Cardiac septum (tissue), 1 donor: ENCODE results near the gene DNAH8. TPM values are rescaled to one million over a fixed set of nuclear protein-coding genes. Genes with fewer than 3 reads are reported as not detected.
"Not testable (repeated sequence)": the region's sequence is repeated elsewhere in the genome, so short reads cannot be mapped to it uniquely, and the experiment has no call there.

Experiments
- DNase-seq: peaks from one replicate; pipeline ENCODE4 v3.0.0-alpha.2; 2020; ENCODE audit warnings: low spot score
- intact Hi-C: fragments of 100-400 bp; cut with DNase I; formaldehyde crosslinking; loops from one replicate; pipeline ENCODE4 v1.14.0; 2022
- total RNA-seq: library from RNA; stranded (reverse); fragmentation: NEBNext Ultra II Directional; extraction: Animal tissue kit (Norgen Biotek cat#: 25700); gene quantifications from one replicate; pipeline ENCODE4 v1.2.1, GENCODE V29; 2021
- donor health status: DM: no; HTN: no; CAD: no.

Gene DNAH8
- total RNA-seq, 1 donor from 2014 or later = 0.03 TPM

- DNase-seq, intact Hi-C loops: not testable (repeated sequence)
Measured at GRCh38 chr6:38699702-38700101, 15.4 kb upstream of the DNAH8 start.

DNA sequence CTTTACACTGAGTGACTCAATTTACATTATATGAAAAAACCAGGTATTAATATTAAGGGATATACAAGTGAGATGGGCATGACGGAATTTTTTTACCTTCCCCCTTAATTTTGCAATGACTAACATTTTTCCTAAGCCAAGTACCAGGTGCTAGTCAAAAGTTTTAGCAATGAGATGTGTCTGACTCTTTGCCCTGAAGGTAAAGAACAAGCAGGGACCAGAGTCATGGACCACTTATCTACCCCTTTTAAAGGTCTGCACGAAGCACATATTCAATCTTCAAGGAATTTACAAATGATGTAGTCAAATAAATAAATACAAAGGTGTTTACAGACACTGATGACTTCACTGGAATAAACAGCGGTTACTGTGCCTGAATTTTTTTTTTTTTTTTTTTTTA is 13.6 kb upstream of the DNAH8 start:
- DNase-seq = no peak
- intact Hi-C loops = no loop called here

- peak; percentile 98 for DNase-seq
- intact Hi-C loops = loop anchor here (2.0 kb wide), 1 partner anchor 62 kb away; no protein-coding TSS in a partner anchor
Measured at GRCh38 chr6:38702558-38703397, 12.3 kb upstream of the DNAH8 start, which contains the start of gene GLO1. TSS of gene GLO1 (minus strand) at chr6:38703145. CDS start at chr6:38703054, 91 bp downstream.

- no peak for DNase-seq
- intact Hi-C loops = loop anchor here (2.0 kb wide), 1 partner anchor 63 kb away; no protein-coding TSS in a partner anchor
Measured at GRCh38 chr6:38703949-38704590, 11.0 kb upstream of the DNAH8 start.

- no peak for DNase-seq
- intact Hi-C loops = no loop called here
Measured at GRCh38 chr6:38705924-38706323, 9.2 kb upstream of the DNAH8 start.

- intact Hi-C loops = no loop called here
- no peak for DNase-seq
Measured at GRCh38 chr6:38708496-38708895, 6.6 kb upstream of the DNAH8 start.

DNA sequence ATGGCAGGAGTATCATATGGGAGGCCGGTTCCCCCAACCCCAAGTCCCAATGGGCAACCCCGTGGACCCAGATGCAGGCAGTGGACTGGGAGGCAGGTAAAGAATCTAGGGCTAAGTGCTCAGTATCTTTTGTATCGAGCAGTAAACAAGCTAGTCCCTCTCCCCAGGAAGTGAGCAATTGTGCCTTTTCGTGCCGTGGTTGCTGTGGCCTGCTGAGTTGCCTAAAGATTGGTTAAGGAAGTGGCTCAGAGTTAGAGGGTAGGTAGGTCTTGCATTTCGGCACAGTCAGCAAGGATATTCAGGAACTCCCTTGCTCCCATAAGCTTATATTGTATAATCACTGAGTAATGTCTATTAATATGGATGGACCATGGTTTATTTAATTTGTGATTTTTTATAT is 1.3 kb upstream of the DNAH8 start:
- intact Hi-C loops = no loop called here
- no peak for DNase-seq

GRCh38 chr6:38714239-38715015 is 684 bp upstream of the DNAH8 start:
- DNase-seq = no peak
- intact Hi-C loops = no loop called here

- DNase-seq = no peak
Measured at GRCh38 chr6:38716825-38717224, 1.7 kb downstream of the DNAH8 start.

GRCh38 chr6:38719358-38719757 is 4.2 kb downstream of the DNAH8 start:
- intact Hi-C loops = no loop called here
- DNase-seq = no peak

More at GRCh38 chr6:38716825-38717224, 1.7 kb downstream of the DNAH8 start:
- intact Hi-C loops = no loop called here

DNA sequence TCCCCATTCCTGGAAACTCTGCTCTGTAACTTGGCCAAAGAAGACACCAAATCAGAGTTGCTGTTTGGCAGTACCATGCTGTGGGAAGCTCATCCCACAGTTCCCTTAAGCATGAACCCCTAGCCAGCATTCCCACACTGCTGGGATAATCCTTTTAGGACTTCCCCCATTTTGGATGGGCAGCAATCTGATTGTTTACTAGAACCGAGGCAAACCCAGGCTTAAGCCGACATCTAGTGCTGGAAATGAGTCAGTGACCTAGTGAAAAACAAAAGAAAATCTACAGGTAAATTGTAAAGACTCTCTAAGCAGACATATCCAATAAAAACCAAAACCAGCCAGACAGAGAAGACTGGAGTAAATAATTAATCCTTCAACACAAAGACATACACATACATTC is 5.2 kb downstream of the DNAH8 start:
- intact Hi-C loops = no loop called here
- no peak for DNase-seq

GRCh38 chr6:38722038-38722437 is 6.9 kb downstream of the DNAH8 start:
- intact Hi-C loops = no loop called here

DNA sequence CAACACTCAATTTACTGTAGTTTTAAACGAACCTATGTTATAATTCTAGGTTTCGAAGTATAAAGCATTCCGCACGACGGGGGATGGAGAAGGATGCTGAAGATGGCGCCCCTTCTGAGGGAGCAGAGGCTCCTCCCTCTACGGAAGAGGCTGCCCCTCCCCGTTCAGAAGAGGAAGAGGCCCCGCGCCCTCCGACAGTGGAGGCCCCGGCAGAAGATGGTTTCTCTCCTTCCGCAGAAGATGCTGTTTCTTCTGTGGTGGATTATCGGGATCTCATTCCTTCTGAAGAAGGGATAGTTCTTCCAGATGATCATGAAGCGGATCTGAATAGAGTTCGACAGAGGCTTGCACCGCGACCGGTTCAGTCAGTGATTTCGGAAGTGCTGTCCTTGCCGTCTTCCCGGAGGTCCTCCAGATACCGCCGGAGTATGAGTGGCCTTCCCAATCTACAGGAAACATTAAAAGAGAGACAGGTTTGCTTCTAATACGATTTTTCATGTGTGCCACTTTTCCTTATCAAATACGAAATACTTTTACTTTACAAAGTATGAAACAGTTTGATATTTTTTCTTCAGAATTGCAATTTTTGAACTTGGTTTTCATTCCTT is 7.7 kb downstream of the DNAH8 start:
- intact Hi-C loops = no loop called here
- DNase-seq = no peak

More at GRCh38 chr6:38722038-38722437, 6.9 kb downstream of the DNAH8 start:
- DNase-seq = no peak

- no peak for DNase-seq
- intact Hi-C loops = no loop called here
Measured at GRCh38 chr6:38723783-38724182, 8.7 kb downstream of the DNAH8 start.

DNA sequence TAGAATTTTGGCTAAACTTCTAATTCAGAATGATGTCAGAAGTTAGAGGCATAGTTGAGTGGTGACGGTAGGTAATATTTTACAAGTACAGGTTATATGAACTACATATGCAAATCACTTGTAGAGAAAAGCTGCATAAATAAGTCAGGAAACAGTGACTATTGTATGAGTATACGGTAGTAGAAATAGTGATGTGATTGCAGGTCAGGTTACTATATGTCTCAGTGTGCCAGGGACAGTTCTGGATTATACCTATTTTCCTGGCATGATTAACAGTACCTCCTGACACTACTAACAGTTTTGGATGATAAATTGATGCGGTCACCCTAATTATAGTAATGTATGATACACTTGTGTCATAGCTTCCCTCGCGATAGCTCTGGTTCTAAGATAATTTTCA is 9.2 kb downstream of the DNAH8 start:
- DNase-seq = no peak
- intact Hi-C loops = no loop called here

DNA sequence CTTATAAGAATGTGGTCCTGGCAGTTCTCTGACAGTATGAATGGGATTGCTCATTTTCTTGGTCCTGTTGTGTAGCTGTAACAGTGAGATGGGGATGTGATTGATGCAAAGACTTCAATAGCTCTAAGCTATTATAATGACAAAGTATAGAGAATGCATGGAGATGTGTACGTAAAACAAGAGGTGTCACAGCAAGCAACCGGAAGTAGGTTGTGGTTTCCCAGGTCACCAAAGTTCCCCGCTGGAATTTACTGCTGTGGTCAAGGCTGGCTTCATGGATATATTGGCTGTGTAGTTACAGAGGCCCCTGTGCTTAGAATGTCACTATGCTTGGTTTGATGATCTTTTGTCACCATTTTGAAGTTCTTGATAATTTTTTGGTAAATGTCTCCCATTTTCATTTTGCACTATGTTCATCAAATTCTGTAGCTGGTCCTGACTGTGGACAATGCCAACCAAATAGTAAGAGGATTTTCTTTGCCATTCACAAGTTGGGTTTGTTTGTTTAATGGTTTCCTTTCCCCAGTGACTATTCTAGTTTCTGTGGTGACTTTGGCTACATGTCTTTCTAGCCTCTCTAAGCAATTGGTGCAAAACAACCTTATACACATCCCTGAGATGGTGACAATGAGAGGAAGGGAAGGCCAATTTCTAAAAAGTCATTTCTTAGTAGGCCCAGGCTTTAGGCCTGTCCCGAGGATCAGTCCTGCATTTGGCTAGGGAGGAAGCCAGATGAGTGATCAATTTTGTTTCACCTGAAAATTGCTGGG is 10.5 kb downstream of the DNAH8 start:
- intact Hi-C loops = no loop called here
- DNase-seq = no peak

DNA sequence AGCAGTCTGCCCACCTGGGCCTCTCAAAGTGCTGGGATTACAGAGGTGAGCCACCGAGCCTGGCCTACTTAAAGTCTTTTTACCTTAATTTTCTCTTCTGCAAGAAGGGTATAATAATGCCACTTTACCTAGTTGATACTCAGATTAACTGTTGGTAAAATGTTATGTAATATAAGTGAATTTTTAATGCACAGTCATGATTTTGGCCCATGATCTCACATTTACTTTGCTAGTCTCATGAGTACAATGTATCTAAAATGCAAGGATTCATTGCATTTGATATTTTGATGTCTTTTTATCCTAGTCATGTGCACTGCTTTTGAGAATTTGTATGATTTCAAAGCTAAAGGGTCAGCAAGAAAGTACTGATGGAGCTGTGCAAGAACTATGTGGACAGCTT is 13.1 kb downstream of the DNAH8 start:
- DNase-seq = no peak
- intact Hi-C loops = no loop called here

GRCh38 chr6:38730140-38730862 is 15.2 kb downstream of the DNAH8 start:
- intact Hi-C loops = no loop called here

More at GRCh38 chr6:38730140-38730862, 15.2 kb downstream of the DNAH8 start:
- DNase-seq = no peak
